CD4-positive, alpha-beta memory T cell (primary cell): ENCODE results near the gene TMEM86B. TPM values are rescaled to one million over a fixed set of nuclear protein-coding genes. Genes with fewer than 3 reads are reported as not detected.

Source experiments
- CTCF ChIA-PET: fragments of 350-600 bp; sonication (Branson Sonifier 250); formaldehyde crosslinking; loops from one replicate; lab custom pipeline; 2021; ENCODE audit warnings: inconsistent platforms; ENCODE audit not compliant: partially characterized antibody; lab: Charles Lee
- POLR2A ChIA-PET: fragments of 350-600 bp; sonication (Branson Sonifier 250); formaldehyde crosslinking; loops from one replicate; lab custom pipeline; 2021; ENCODE audit not compliant: partially characterized antibody; lab: Charles Lee
- DNase-seq, 5 donors: peaks; one replicate each; pipeline versions ENCODE4 v3.0.0 to v3.0.0-alpha.2; 2020 to 2022; ENCODE audit warnings: mixed read lengths in 1 of 5
- H3K27ac ChIP-seq: one replicate; pipeline ENCODE4 v1.7.0; 2013; ENCODE audit warnings: low read depth, low read length
- H3K27me3 ChIP-seq: 2 replicates; pipeline ENCODE4 v1.7.0; 2013; ENCODE audit warnings: mild to moderate bottlenecking, low read length, moderate library complexity; ENCODE audit not compliant: insufficient read depth
- H3K36me3 ChIP-seq: 2 replicates; pipeline ENCODE4 v1.7.0; 2013; ENCODE audit warnings: mild to moderate bottlenecking, low read length, moderate library complexity; ENCODE audit not compliant: insufficient read depth
- H3K4me1 ChIP-seq: 2 replicates; pipeline ENCODE4 v1.7.0; 2013; ENCODE audit warnings: mild to moderate bottlenecking, low read length, moderate library complexity; ENCODE audit not compliant: insufficient read depth
- H3K4me3 ChIP-seq, 2 donors: one replicate each; pipeline ENCODE4 v1.7.0; 2013; ENCODE audit warnings: low read length in 2 of 2, mild to moderate bottlenecking in 1 of 2
- H3K9me3 ChIP-seq, 2 donors: one replicate each; pipeline ENCODE4 v1.7.0; 2013; ENCODE audit warnings: low read length in 2 of 2, control low read depth in 1 of 2; ENCODE audit not compliant: control insufficient read depth in 1 of 2
- H3K27ac Mint-ChIP-seq, 7 donors: one replicate each; pipeline ENCODE4 v1.8.0; 2020 to 2021; ENCODE audit warnings: mixed read lengths in 7 of 7, mild to moderate bottlenecking in 6 of 7, inconsistent platforms in 3 of 7, moderate library complexity in 3 of 7
- H3K27me3 Mint-ChIP-seq, 2 donors: one replicate each; pipeline ENCODE4 v1.8.0; 2020 to 2021; ENCODE audit warnings: mixed read lengths in 2 of 2
- H3K36me3 Mint-ChIP-seq, 2 donors: one replicate each; pipeline ENCODE4 v1.8.0; 2020 to 2021; ENCODE audit warnings: mixed read lengths in 2 of 2, inconsistent platforms in 1 of 2, mild to moderate bottlenecking in 1 of 2
- H3K4me1 Mint-ChIP-seq, 4 donors: one replicate each; pipeline ENCODE4 v1.8.0; 2020 to 2021; ENCODE audit warnings: mixed read lengths in 4 of 4, mild to moderate bottlenecking in 1 of 4
- H3K4me3 Mint-ChIP-seq, 8 donors: one replicate each; pipeline ENCODE4 v1.8.0; 2020 to 2021; ENCODE audit warnings: mixed read lengths in 8 of 8, mild to moderate bottlenecking in 7 of 8, moderate library complexity in 6 of 8, inconsistent platforms in 3 of 8
- H3K9me3 Mint-ChIP-seq, 8 donors: one replicate each; pipeline ENCODE4 v1.8.0; 2020 to 2021; ENCODE audit warnings: mixed read lengths in 8 of 8, mild to moderate bottlenecking in 5 of 8, inconsistent platforms in 3 of 8, moderate library complexity in 1 of 8
- intact Hi-C: fragments of 100-400 bp; cut with micrococcal nuclease; formaldehyde crosslinking; loops from one replicate; pipeline ENCODE4 v1.15.1; 2023
- polyA plus RNA-seq, 2 donors: library from polyadenylated mRNA; unstranded; fragments of 300-500 nt; fragmentation: Illumina TruSeq; gene quantifications; one replicate each; pipeline ENCODE4 v1.2.3, GENCODE V29; 2021
- total RNA-seq, 2 experiments: library from RNA; stranded (reverse); gene quantifications; one replicate each; pipeline ENCODE4 v1.2.3, GENCODE V29; 2021

The TMEM86B gene
- total and polyA plus RNA-seq, 4 experiments from 2014 or later = 3.5 to 22.1 (median 19.7) TPM; not detected in 1

GRCh38 chr19:55189403-55189835, 39.1 kb downstream of the TMEM86B start:
- intact Hi-C loops = no loop called here
- H3K4me1 ChIP-seq = no peaks in the 10 kb centered on the region
- H3K9me3 ChIP-seq = no peaks in the 10 kb centered on the region
- no peaks in the 10 kb centered on the region for H3K27me3 ChIP-seq
- no peaks in the 10 kb centered on the region for H3K36me3 ChIP-seq
- H3K27ac ChIP-seq = no peak overlapping the region
- ChIA-PET CTCF (no interaction called here), POLR2A (no interaction called here)
- no peak overlapping the region for H3K4me3 ChIP-seq
- H3K4me1 Mint-ChIP-seq = peaks cover 0 to 9% (median 5%) of the 10 kb centered on the region in 4 donors
- DNase-seq = no peak
- H3K27ac Mint-ChIP-seq = peak overlapping the region in 3 of 7 donors; percentile 19 to 70 (median 30)
- H3K9me3 Mint-ChIP-seq = no peaks in the 10 kb centered on the region
- H3K4me3 Mint-ChIP-seq = no peak overlapping the region
- H3K27me3 Mint-ChIP-seq = peaks cover 9 to 17% of the 10 kb centered on the region in 2 donors
- H3K36me3 Mint-ChIP-seq = no peaks in the 10 kb centered on the region

- H3K36me3 ChIP-seq = no peaks in the 10 kb centered on the region
- H3K27me3 ChIP-seq = no peaks in the 10 kb centered on the region
- H3K27ac Mint-ChIP-seq = peak overlapping the region in 1 of 7 donors; percentile 1
- H3K4me3 Mint-ChIP-seq = peak overlapping the region in 1 of 8 donors; percentile 23
- H3K9me3 ChIP-seq = no peaks in the 10 kb centered on the region
- no peak for DNase-seq
- no peaks in the 10 kb centered on the region for H3K4me1 ChIP-seq
- H3K27ac ChIP-seq = no peak overlapping the region
- H3K36me3 Mint-ChIP-seq = no peaks in the 10 kb centered on the region
- H3K9me3 Mint-ChIP-seq = no peaks in the 10 kb centered on the region
- intact Hi-C loops = no loop called here
- H3K27me3 Mint-ChIP-seq = peaks cover 13 to 21% of the 10 kb centered on the region in 2 donors
- H3K4me3 ChIP-seq = no peak overlapping the region
- H3K4me1 Mint-ChIP-seq = peaks cover 0 to 9% (median 5%) of the 10 kb centered on the region in 4 donors
- CTCF ChIA-PET = no interaction called here
- POLR2A ChIA-PET = no interaction called here
Measured at GRCh38 chr19:55188625-55189024, 39.9 kb downstream of the TMEM86B start.

- intact Hi-C loops = no loop called here
Measured at GRCh38 chr19:55186080-55186479, 42.5 kb downstream of the TMEM86B start.

GRCh38 chr19:55181740-55182139, 46.8 kb downstream of the TMEM86B start:
- Mint-ChIP-seq H3K27ac (no peak overlapping the region), H3K9me3 (peaks cover 0 to 4% (median 2%) of the 10 kb centered on the region in 8 donors), H3K4me3 (no peak overlapping the region), H3K36me3 (peaks cover 0 to 3% of the 10 kb centered on the region in 2 donors), H3K4me1 (peaks cover 9 to 30% (median 19%) of the 10 kb centered on the region in 4 donors), H3K27me3 (peaks cover 32 to 48% of the 10 kb centered on the region in 2 donors)
- ChIA-PET POLR2A (no interaction called here), CTCF (interaction anchor here (1.3 kb wide), 1 partner anchor 236 kb away, joined by 3 read pairs; no protein-coding TSS in a partner anchor)
- peaks cover 31% of the 10 kb centered on the region for H3K27me3 ChIP-seq
- H3K36me3 ChIP-seq = no peaks in the 10 kb centered on the region
- H3K4me1 ChIP-seq = peaks cover 23% of the 10 kb centered on the region
- no peak overlapping the region for H3K27ac ChIP-seq
- no peak for DNase-seq
- intact Hi-C loops = no loop called here
- H3K4me3 ChIP-seq = no peak overlapping the region
- H3K9me3 ChIP-seq = no peaks in the 10 kb centered on the region

More at GRCh38 chr19:55186080-55186479, 42.5 kb downstream of the TMEM86B start:
- Mint-ChIP-seq H3K27ac (no peak overlapping the region), H3K36me3 (no peaks in the 10 kb centered on the region), H3K27me3 (peaks cover 10 to 26% of the 10 kb centered on the region in 2 donors), H3K9me3 (no peaks in the 10 kb centered on the region), H3K4me1 (peaks cover 0 to 9% (median 5%) of the 10 kb centered on the region in 4 donors), H3K4me3 (no peak overlapping the region)
- no peak for DNase-seq
- Histone ChIP-seq H3K9me3 (no peaks in the 10 kb centered on the region), H3K27ac (no peak overlapping the region), H3K36me3 (no peaks in the 10 kb centered on the region), H3K27me3 (peaks cover 9% of the 10 kb centered on the region), H3K4me3 (no peak overlapping the region), H3K4me1 (no peaks in the 10 kb centered on the region)
- CTCF ChIA-PET = no interaction called here
- POLR2A ChIA-PET = no interaction called here

- peak within 1 kb of the TSS; percentile 46 for H3K27ac ChIP-seq
- H3K36me3 ChIP-seq = no peaks in the 10 kb centered on the region
- H3K4me3 ChIP-seq = peak within 1 kb of the TSS; percentile 42 to 63
- CTCF ChIA-PET = no interaction called here
- intact Hi-C loops = loop anchor here (1.0 to 2.0 kb wide), 4 partner anchors 63 to 296 kb away; partner anchors contain the start of genes PPP1R12C, PPP6R1, RPL28 and ZNF628
- Mint-ChIP-seq H3K27me3 (peaks cover 41 to 55% of the 10 kb centered on the region in 2 donors), H3K36me3 (peaks cover 0 to 3% of the 10 kb centered on the region in 2 donors), H3K9me3 (peaks cover 0 to 4% (median 2%) of the 10 kb centered on the region in 8 donors), H3K4me1 (peaks cover 9 to 30% (median 19%) of the 10 kb centered on the region in 4 donors), H3K27ac (peak within 1 kb of the TSS; percentile 87 to 99 (median 96)), H3K4me3 (peak within 1 kb of the TSS; percentile 70 to 88 (median 83))
- POLR2A ChIA-PET = interaction anchor here (0.7 to 1.0 kb wide), 3 partner anchors 33 to 159 kb away, joined by 3 to 6 read pairs (median 4); partner anchors contain the start of genes KMT5C and PPP6R1
- peaks cover 42% of the 10 kb centered on the region for H3K27me3 ChIP-seq
- H3K4me1 ChIP-seq = peaks cover 23% of the 10 kb centered on the region
- no peaks in the 10 kb centered on the region for H3K9me3 ChIP-seq
- peak; percentile 57 to 66 (median 61) for DNase-seq
Measured at GRCh38 chr19:55179606-55180484, 48.7 kb downstream of the TMEM86B start, which contains the start of gene SYT5. Gene SYT5, minus strand, starts transcription at chr19:55180289. Its CDS starts 1,248 bp downstream, at chr19:55179041.

- Histone ChIP-seq H3K4me3 (peak overlapping the region; percentile 42 to 63), H3K36me3 (no peaks in the 10 kb centered on the region), H3K4me1 (peaks cover 30% of the 10 kb centered on the region), H3K27me3 (peaks cover 50% of the 10 kb centered on the region), H3K9me3 (no peaks in the 10 kb centered on the region), H3K27ac (peak overlapping the region; percentile 46)
- Mint-ChIP-seq H3K36me3 (peaks cover 0 to 3% of the 10 kb centered on the region in 2 donors), H3K4me3 (peak overlapping the region; percentile 66 to 88 (median 83)), H3K27ac (peak overlapping the region; percentile 87 to 99 (median 96)), H3K9me3 (peaks cover 0 to 4% (median 2%) of the 10 kb centered on the region in 8 donors), H3K27me3 (peaks cover 45 to 61% of the 10 kb centered on the region in 2 donors), H3K4me1 (peaks cover 12 to 37% (median 23%) of the 10 kb centered on the region in 4 donors)
- intact Hi-C loops = loop anchor here (1.0 to 2.0 kb wide), 4 partner anchors 62 to 297 kb away; partner anchors contain the start of genes PPP1R12C, PPP6R1, RPL28 and ZNF628
- POLR2A ChIA-PET = interaction anchor here (0.7 kb wide), 1 partner anchor 34 kb away, joined by 3 read pairs; no protein-coding TSS in a partner anchor
- CTCF ChIA-PET = interaction anchor here (0.7 kb wide), 1 partner anchor 69 kb away, joined by 3 read pairs; no protein-coding TSS in a partner anchor
- DNase-seq = peak; percentile 94 to 98 (median 95)
Measured at GRCh38 chr19:55178781-55179599, 49.6 kb downstream of the TMEM86B start.
